ENCODE data around the gene NRARP.

DNA sequence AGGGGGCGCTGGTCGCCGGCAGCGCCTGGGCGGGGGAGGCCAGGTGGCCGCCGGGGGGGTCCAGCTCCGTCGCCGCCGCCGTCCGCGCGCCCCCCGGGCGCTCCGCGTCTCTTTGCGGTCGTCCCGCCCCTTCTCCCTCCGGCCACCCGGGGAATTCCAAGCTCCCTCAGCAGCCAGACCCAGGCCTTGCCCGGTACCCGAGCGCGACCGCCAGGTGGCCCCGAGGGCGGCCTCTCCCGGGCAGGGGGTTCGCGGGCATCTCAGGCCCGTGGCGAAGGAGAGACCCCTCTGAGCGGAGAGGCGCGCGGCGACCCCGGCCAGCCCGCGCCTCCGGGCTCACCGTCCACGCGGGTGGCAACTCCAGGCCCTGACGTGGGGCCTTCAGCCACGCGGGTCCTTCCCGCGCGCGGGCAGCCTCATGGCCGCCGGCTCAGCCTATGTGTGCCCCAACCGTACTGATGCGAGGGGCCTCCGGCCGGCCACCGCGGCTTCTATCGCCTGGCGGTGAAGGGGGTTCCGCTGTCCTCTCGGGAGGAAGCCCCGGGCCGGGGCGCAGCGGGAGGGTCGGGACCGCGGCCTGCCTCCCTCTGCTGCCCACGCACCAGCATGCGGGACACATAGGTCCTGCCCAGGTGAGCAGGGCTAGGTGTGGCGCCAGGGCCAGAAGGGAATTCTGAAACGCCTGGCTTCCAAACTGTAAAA lies 529 bp upstream of the NRARP start:
- TF ChIP-seq, protein P1, sequence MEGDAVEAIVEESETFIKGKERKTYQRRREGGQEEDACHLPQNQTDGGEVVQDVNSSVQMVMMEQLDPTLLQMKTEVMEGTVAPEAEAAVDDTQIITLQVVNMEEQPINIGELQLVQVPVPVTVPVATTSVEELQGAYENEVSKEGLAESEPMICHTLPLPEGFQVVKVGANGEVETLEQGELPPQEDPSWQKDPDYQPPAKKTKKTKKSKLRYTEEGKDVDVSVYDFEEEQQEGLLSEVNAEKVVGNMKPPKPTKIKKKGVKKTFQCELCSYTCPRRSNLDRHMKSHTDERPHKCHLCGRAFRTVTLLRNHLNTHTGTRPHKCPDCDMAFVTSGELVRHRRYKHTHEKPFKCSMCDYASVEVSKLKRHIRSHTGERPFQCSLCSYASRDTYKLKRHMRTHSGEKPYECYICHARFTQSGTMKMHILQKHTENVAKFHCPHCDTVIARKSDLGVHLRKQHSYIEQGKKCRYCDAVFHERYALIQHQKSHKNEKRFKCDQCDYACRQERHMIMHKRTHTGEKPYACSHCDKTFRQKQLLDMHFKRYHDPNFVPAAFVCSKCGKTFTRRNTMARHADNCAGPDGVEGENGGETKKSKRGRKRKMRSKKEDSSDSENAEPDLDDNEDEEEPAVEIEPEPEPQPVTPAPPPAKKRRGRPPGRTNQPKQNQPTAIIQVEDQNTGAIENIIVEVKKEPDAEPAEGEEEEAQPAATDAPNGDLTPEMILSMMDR (IDR thresholded peaks at IDR 0.05) = peak in 3 of 4 experiments; percentile 18 to 22 (median 19)
- no peak for TF ChIP-seq POLR2A (IDR thresholded peaks at IDR 0.05)

Data from sigmoid colon (tissue), 3 donors.